ENCODE measurements around the gene RAPGEF6.

RAPGEF6 gene

GRCh38 chr5:131460867-131461572, 174.0 kb downstream of the RAPGEF6 start:
- H3K4me3 ChIP-seq, result no peak overlapping the region

GRCh38 chr5:131460133-131460532, 174.9 kb downstream of the RAPGEF6 start:
- Histone ChIP-seq H3K4me3 (no peak overlapping the region), H3K27ac (no peak overlapping the region)

More at GRCh38 chr5:131460867-131461572, 174.0 kb downstream of the RAPGEF6 start:
- no peak overlapping the region for H3K27ac ChIP-seq

- no peak overlapping the region for H3K4me3 ChIP-seq
- no peak overlapping the region for H3K27ac ChIP-seq
Observed at GRCh38 chr5:131459216-131459615, 175.8 kb downstream of the RAPGEF6 start.

- no peak overlapping the region for H3K4me3 ChIP-seq
- no peak overlapping the region for H3K27ac ChIP-seq
Observed at GRCh38 chr5:131457193-131457592, 177.8 kb downstream of the RAPGEF6 start.

- Histone ChIP-seq H3K4me3 (no peak overlapping the region), H3K27ac (no peak overlapping the region)
Observed at GRCh38 chr5:131450941-131451340, 184.1 kb downstream of the RAPGEF6 start.

GRCh38 chr5:131441184-131441583, 193.8 kb downstream of the RAPGEF6 start:
- H3K27ac ChIP-seq, result no peak overlapping the region
- no peak overlapping the region for H3K4me3 ChIP-seq

- no peak overlapping the region for H3K27ac ChIP-seq
- no peak overlapping the region for H3K4me3 ChIP-seq
Observed at GRCh38 chr5:131436081-131436480, 198.9 kb downstream of the RAPGEF6 start.

- Histone ChIP-seq H3K4me3 (no peak overlapping the region), H3K27ac (no peak overlapping the region)
Observed at GRCh38 chr5:131433109-131433508, 201.9 kb downstream of the RAPGEF6 start.

- H3K27ac ChIP-seq, result no peak overlapping the region
- no peak overlapping the region for H3K4me3 ChIP-seq
Observed at GRCh38 chr5:131431794-131432193, 203.2 kb downstream of the RAPGEF6 start.

GRCh38 chr5:131430794-131431193, 204.2 kb downstream of the RAPGEF6 start:
- H3K4me3 ChIP-seq, result no peak overlapping the region
- H3K27ac ChIP-seq, result no peak overlapping the region

GRCh38 chr5:131426011-131426410, 209.0 kb downstream of the RAPGEF6 start:
- Histone ChIP-seq H3K4me3 (no peak overlapping the region), H3K27ac (peak overlapping the region in 1 of 21 experiments; percentile 23)

GRCh38 chr5:131423056-131423455, 212.0 kb downstream of the RAPGEF6 start:
- H3K27ac ChIP-seq, result no peak overlapping the region
- no peak overlapping the region for H3K4me3 ChIP-seq

GRCh38 chr5:131419877-131420276, 215.2 kb downstream of the RAPGEF6 start:
- no peak overlapping the region for H3K27ac ChIP-seq
- H3K4me3 ChIP-seq, result no peak overlapping the region

- H3K27ac ChIP-seq, result no peak overlapping the region
- H3K4me3 ChIP-seq, result no peak overlapping the region
Observed at GRCh38 chr5:131418846-131419245, 216.2 kb downstream of the RAPGEF6 start.

- Histone ChIP-seq H3K4me3 (no peak overlapping the region), H3K27ac (no peak overlapping the region)
Observed at GRCh38 chr5:131417240-131417869, 217.7 kb downstream of the RAPGEF6 start.

- Histone ChIP-seq H3K27ac (peak overlapping the region in 1 of 21 experiments; percentile 25), H3K4me3 (no peak overlapping the region)
Observed at GRCh38 chr5:131416729-131417128, 218.3 kb downstream of the RAPGEF6 start.

- peak overlapping the region in 4 of 21 experiments; percentile 17 to 24 (median 21) for H3K27ac ChIP-seq
Observed at GRCh38 chr5:131413605-131414559, 221.1 kb downstream of the RAPGEF6 start.

GRCh38 chr5:131406975-131407638, 227.9 kb downstream of the RAPGEF6 start:
- no peak overlapping the region for H3K27ac ChIP-seq

More at GRCh38 chr5:131413605-131414559, 221.1 kb downstream of the RAPGEF6 start:
- H3K4me3 ChIP-seq, result no peak overlapping the region

GRCh38 chr5:131406076-131406475, 229.0 kb downstream of the RAPGEF6 start:
- H3K4me3 ChIP-seq, result no peak overlapping the region
- H3K27ac ChIP-seq, result no peak overlapping the region

More at GRCh38 chr5:131406975-131407638, 227.9 kb downstream of the RAPGEF6 start:
- H3K4me3 ChIP-seq, result no peak overlapping the region

GRCh38 chr5:131405674-131406073, 229.4 kb downstream of the RAPGEF6 start:
- H3K4me3 ChIP-seq, result no peak overlapping the region
- no peak overlapping the region for H3K27ac ChIP-seq
